Thyroid gland (tissue), 4 donors: ENCODE measurements around the gene LYRM7.

Experiments
- CTCF ChIP-seq, 6 experiments: fragments of 200-600 bp in 3 of 6; fragments of 450-650 bp in 3 of 6; sonication (generic) in 3 of 6; IDR thresholded peaks; one replicate each; pipeline ENCODE4 v1.5.1; 2016 to 2019; ENCODE audit warnings: antibody characterized with exemption in 6 of 6, mild to moderate bottlenecking in 2 of 6, inconsistent platforms in 1 of 6, moderate library complexity in 1 of 6
- POLR2A ChIP-seq, 2 donors: fragments of 450-650 bp; IDR thresholded peaks; one replicate each; pipeline ENCODE4 v1.6.1; 2017; ENCODE audit warnings: antibody characterized with exemption in 2 of 2, mild to moderate bottlenecking in 2 of 2, moderate library complexity in 1 of 2

GRCh38 chr5:131245312-131245711 lies 74.6 kb downstream of the LYRM7 start:
- TF ChIP-seq CTCF (IDR thresholded peaks at IDR 0.05): no peak
- no peak for TF ChIP-seq POLR2A (IDR thresholded peaks at IDR 0.05)
